Cortex of kidney (tissue), 1 donor: ENCODE data around the gene CHST1.

Experiments
- DNase-seq: peaks from one replicate; lab custom pipeline; 2025; lab: John Stamatoyannopoulos, UW

The CHST1 gene

GRCh38 chr11:45674481-45675190 is 9.2 kb upstream of the CHST1 start:
- no peak for DNase-seq

DNA sequence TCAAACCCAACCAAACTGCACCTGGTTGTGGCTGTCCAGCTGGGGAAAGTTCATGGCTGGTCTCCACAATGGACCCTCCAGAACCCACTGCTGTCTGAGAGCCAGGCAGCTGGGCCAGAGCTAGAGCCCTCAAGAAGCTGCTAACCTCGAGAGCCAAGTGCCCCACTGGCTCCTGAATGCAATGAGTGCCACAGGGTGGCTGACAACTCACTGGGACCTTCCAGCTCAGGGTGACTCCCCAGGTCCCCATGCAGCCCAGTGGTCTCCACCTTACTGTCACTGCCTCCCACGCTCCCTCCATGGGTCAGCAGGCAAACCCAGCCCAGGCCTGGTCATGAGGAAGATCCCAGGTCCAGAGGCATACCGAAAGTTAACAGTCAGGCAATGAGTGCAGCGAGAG is 8.0 kb upstream of the CHST1 start:
- DNase-seq = no peak

- DNase-seq = no peak
These were observed 7.2 kb upstream of the CHST1 start for GRCh38 chr11:45672593-45672992.

DNA sequence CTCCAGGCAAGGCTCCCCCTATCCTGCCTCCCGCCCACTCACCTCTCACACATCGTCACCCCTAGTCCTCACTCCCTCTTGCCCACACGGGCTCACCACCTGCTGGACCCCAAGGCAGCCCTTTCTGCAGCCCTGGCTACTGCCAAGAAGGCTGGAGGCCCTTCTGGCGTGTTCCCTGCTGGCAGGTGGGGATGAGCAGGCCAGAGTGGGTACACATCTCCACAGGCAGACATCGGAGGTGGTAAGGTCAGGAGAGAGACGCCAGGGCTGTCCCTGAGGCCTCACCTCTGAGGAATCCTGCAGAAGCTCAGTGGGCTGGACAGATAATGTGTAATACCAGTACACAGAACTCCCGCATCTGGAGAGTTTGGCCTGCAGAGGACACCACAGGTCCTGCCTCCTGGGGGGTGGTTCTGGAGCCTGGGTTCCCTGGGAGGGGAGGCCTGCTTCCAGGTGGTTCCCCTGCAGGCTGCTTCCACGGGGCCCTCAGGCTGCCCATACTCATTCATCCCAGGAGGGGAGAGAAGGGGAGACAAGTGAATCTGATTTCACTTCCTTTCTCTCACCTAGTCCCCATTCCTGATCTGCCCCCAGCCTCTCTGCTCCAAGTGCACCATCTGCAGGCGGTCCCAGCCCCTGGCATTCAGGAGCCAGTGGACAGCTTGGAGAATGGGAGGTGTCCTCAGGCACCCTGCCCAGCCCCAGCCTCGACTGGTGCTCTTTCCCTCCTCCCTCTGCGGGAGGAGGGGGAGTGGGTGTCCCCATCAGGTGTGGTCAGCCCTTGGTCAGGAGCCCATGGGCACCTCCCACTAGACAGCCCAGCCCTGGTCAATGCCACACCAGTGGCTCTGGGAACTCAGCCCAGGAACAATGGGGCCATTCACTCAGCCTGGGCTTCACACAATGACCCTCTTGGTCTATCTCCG is 6.1 kb upstream of the CHST1 start:
- no peak for DNase-seq

DNA sequence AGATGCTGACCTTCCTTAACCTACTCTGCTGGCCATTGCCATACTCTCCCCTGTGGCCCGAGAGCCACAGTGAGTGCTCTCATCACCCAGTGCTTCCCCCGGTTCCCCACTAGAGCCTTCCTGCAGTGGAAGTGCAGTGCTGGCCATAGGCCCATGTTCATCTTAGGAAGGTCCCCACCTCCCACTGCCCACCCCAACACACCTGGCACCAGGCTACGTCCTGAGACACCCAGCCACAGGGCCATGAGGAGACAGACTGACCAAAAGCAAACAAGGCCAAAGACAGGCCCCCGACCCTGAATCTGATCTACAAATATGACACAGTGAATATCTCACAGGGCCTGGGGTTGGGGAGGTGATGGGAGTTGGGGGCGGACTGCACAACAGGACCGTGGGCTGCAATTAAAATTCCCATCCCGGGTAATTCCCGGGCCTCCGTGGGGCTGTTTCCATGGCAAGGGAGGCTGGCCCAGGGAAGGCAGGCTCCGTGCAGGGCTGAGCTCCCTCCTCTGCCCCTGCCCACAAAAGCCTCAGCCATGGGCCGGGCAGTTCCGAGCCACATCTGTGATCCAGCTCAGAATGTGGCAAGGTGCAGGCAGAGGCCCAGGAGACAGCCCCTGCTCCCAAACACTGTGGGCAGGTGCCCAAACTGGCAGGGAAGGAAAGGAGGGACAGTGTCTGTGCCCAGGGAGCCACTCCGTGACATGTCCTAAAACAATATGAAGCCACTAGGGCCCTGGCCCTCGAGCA is 5.1 kb upstream of the CHST1 start:
- no peak for DNase-seq

GRCh38 chr11:45669956-45670355 is 4.5 kb upstream of the CHST1 start:
- DNase-seq = no peak

DNA sequence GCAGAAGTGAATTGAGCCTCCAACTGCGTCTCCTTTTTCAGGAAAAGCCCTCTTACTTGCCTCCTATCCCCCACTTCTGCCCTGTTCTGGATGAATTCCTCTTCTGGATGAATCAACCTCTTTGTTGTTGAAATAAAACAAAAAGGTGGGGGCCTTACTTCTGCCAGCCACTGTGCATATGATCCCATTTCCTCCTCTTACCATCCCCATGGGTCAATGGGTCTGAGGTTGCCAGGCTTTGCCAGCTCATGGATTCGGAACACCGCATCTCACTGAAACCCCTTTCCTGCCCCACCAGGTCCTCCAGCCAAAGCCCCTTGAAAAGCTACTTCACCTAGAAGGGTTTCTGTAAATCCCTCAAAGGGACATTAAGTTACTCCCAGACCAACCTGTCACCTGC is 3.7 kb upstream of the CHST1 start:
- DNase-seq = no peak

DNA sequence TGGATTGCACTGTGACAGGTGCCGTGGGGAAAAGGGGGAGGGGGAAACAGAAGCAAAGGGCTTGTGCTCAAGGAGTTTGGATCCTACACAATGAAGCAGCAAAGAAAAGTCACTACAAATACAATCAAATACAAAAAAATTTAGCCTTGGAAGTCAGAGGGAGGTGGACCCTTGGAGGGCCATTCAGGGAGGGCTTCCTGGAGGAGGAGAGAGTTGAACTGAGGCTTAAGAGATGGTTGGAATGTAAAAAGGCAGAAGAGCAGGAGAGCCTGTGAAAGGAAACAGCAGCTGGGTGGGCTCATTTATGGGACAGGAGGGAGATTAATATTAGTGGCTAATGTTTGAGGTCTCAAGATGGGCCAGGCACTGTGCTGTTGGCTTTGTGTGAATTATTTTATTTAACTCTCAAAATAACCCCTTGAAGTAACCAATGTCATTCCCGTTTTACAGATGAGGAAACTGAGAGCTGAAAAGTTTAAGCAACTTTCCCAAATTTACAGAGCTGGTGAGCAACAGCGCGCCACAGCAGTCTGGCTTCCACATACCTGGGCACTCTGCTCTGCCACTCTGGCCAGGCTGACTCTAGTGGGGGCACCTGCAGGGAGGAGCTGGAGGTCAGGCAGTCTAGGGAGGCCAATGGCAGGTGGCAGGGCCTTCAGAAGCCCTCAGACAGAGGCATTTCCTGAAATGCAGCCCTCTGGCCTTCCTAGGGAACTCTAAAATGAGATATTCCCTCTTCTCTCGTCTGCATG is 2.7 kb upstream of the CHST1 start:
- no peak for DNase-seq

GRCh38 chr11:45666648-45667642 is 1.5 kb upstream of the CHST1 start:
- no peak for DNase-seq

GRCh38 chr11:45665933-45666647 is 668 bp upstream of the CHST1 start:
- DNase-seq = no peak

GRCh38 chr11:45664376-45665205 is 831 bp downstream of the CHST1 start:
- DNase-seq = no peak

- DNase-seq = no peak
These were observed 1.7 kb downstream of the CHST1 start for GRCh38 chr11:45663486-45664375.

GRCh38 chr11:45662665-45663485 is 2.5 kb downstream of the CHST1 start:
- DNase-seq = no peak

GRCh38 chr11:45662096-45662664 is 3.2 kb downstream of the CHST1 start:
- DNase-seq = no peak

DNA sequence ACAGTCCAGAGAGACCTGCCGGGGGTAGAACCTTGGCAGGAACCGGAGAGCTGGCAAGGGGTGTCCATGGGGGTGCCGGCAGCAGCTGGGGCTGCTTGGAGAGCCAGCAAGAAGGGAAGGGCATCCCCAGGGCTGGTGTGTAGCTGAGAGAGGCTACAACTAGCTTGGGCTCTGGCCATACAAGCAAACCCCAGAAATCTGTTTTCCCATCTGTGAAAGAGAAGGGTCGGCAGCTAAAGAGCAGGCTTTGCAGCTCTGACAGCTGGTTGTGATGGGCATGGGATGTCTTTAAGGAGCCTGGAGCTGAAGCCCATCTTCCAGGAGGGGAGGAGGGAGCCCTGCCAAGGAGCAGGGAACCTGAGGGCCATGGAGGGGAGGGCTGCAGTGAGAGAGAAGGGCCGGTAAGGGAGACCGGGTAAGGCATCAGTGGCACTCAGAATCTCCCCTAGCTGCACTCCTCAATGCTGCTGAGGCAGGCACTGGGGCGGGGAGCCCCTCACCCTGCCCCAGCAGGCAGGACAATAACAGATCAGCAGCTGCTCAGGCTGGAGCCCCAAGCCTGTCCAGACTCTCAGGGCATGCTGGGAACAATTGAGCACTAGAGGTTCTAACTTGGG is 3.9 kb downstream of the CHST1 start:
- no peak for DNase-seq

GRCh38 chr11:45660729-45661438 is 4.5 kb downstream of the CHST1 start:
- DNase-seq = no peak
